ENCODE measurements around the gene CACNA1D. TPM values are rescaled to one million over a fixed set of nuclear protein-coding genes. Genes with fewer than 3 reads are reported as not detected.

The CACNA1D gene
- polyA plus RNA-seq, 1 donor (not counting 4 experiments of a cell fraction or from before 2014, with no cell fraction given), result 0.20 TPM

DNA sequence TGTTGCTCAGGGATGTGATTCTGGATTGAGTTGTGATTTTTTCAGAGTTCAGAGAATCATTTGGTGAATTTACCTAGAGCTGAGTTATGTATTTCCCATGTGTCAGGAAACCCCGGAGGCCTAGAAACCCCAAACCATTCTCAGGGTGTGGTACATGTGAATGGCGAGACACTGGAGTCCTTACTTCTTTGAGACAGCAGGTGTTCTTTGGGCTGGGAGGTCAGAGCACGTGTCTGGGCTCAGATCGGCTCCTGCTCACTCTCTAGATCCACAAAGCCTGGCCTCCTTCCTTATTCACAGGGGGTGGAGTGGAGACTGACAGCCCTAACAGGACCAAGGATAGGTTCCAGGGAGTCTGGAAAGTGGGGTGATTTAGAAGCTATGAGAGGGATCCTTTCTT, 206.0 kb downstream of the CACNA1D start:
- no peaks in the 10 kb centered on the region for H3K9me3 ChIP-seq (ENCODE audit: control insufficient read depth, low read depth, low read length)
- FAIRE-seq (no peak), DNase-seq (ENCODE audit: low read depth, low spot score) (no peak)
- no peak overlapping the region for H3K4me3 ChIP-seq (ENCODE audit: control insufficient read depth in 2 of 3, extremely low read depth in 1 of 3, insufficient read depth in 2 of 3, low read depth in 1 of 3, low read length in 3 of 3)
- no peak overlapping the region for H3K4me2 ChIP-seq (ENCODE audit: control insufficient read depth, extremely low read depth, insufficient read depth, low read depth, low read length)
- H3K27ac ChIP-seq (ENCODE audit: control insufficient read depth, insufficient read depth, low read length), result no peak overlapping the region
- TF ChIP-seq CTCF (optimal IDR thresholded peaks at IDR 0.05 in 1 of 3, IDR thresholded peaks at IDR 0.05 in 1 of 3, conservative IDR thresholded peaks at IDR 0.05 in 1 of 3; ENCODE audit: extremely low read depth in 1 of 3, insufficient read depth in 2 of 3, low read length in 3 of 3), result no peak
- no peak for TF ChIP-seq EZH2 (IDR thresholded peaks at IDR 0.05; ENCODE audit: low read length)
- no peak overlapping the region for H2AFZ ChIP-seq (ENCODE audit: control insufficient read depth, low read length)
- no peaks in the 10 kb centered on the region for H3K79me2 ChIP-seq (ENCODE audit: control insufficient read depth, insufficient read depth, low read length)
- H3K36me3 ChIP-seq (ENCODE audit: control insufficient read depth in 2 of 2, extremely low read depth in 1 of 2, insufficient read depth in 2 of 2, low read length in 2 of 2), result no peaks in the 10 kb centered on the region
- H3K9me1 ChIP-seq (ENCODE audit: control insufficient read depth, extremely low read depth, insufficient read depth, low read length), result no peaks in the 10 kb centered on the region
- dilution Hi-C loops (cut with MboI; ENCODE audit: extremely low pct_ligation_motif_present, low sequenced_read_pairs), result no loop called here
- no peak overlapping the region for H3K9ac ChIP-seq (ENCODE audit: control insufficient read depth, extremely low read depth, insufficient read depth, low read length)
- H3K27me3 ChIP-seq (ENCODE audit: control insufficient read depth, extremely low read depth, insufficient read depth, low read length), result no peaks in the 10 kb centered on the region
- no peaks in the 10 kb centered on the region for H3K4me1 ChIP-seq (ENCODE audit: control insufficient read depth, extremely low read depth, insufficient read depth, low read length)
- H4K20me1 ChIP-seq (ENCODE audit: control insufficient read depth, extremely low read depth, insufficient read depth, low read length), result no peaks in the 10 kb centered on the region

GRCh38 chr3:53702776-53703530, 208.5 kb downstream of the CACNA1D start:
- Histone ChIP-seq H3K79me2 (ENCODE audit: control insufficient read depth, insufficient read depth, low read length) (no peaks in the 10 kb centered on the region), H3K4me3 (ENCODE audit: control insufficient read depth in 2 of 3, extremely low read depth in 1 of 3, insufficient read depth in 2 of 3, low read depth in 1 of 3, low read length in 3 of 3) (no peak overlapping the region), H3K4me2 (ENCODE audit: control insufficient read depth, extremely low read depth, insufficient read depth, low read depth, low read length) (no peak overlapping the region), H3K9me1 (ENCODE audit: control insufficient read depth, extremely low read depth, insufficient read depth, low read length) (no peaks in the 10 kb centered on the region), H3K27me3 (ENCODE audit: control insufficient read depth, extremely low read depth, insufficient read depth, low read length) (no peaks in the 10 kb centered on the region), H3K27ac (ENCODE audit: control insufficient read depth, insufficient read depth, low read length) (no peak overlapping the region), H2AFZ (ENCODE audit: control insufficient read depth, low read length) (no peak overlapping the region), H3K9me3 (ENCODE audit: control insufficient read depth, low read depth, low read length) (no peaks in the 10 kb centered on the region), H3K4me1 (ENCODE audit: control insufficient read depth, extremely low read depth, insufficient read depth, low read length) (no peaks in the 10 kb centered on the region), H3K36me3 (ENCODE audit: control insufficient read depth in 2 of 2, extremely low read depth in 1 of 2, insufficient read depth in 2 of 2, low read length in 2 of 2) (no peaks in the 10 kb centered on the region), H3K9ac (ENCODE audit: control insufficient read depth, extremely low read depth, insufficient read depth, low read length) (no peak overlapping the region), H4K20me1 (ENCODE audit: control insufficient read depth, extremely low read depth, insufficient read depth, low read length) (no peaks in the 10 kb centered on the region)
- TF ChIP-seq EZH2 (IDR thresholded peaks at IDR 0.05; ENCODE audit: low read length) (no peak), CTCF (optimal IDR thresholded peaks at IDR 0.05 in 1 of 3, IDR thresholded peaks at IDR 0.05 in 1 of 3, conservative IDR thresholded peaks at IDR 0.05 in 1 of 3; ENCODE audit: extremely low read depth in 1 of 3, insufficient read depth in 2 of 3, low read length in 3 of 3) (no peak)
- dilution Hi-C loops (cut with MboI; ENCODE audit: extremely low pct_ligation_motif_present, low sequenced_read_pairs), result no loop called here
- FAIRE-seq, result no peak
- no peak for DNase-seq (ENCODE audit: low read depth, low spot score)
